NCI-H510A (cell line): ENCODE results near the gene TCERG1.

Experiments used
- DNase-seq: peaks from one replicate; lab custom pipeline; 2025; lab: John Stamatoyannopoulos, UW

Gene TCERG1

DNA sequence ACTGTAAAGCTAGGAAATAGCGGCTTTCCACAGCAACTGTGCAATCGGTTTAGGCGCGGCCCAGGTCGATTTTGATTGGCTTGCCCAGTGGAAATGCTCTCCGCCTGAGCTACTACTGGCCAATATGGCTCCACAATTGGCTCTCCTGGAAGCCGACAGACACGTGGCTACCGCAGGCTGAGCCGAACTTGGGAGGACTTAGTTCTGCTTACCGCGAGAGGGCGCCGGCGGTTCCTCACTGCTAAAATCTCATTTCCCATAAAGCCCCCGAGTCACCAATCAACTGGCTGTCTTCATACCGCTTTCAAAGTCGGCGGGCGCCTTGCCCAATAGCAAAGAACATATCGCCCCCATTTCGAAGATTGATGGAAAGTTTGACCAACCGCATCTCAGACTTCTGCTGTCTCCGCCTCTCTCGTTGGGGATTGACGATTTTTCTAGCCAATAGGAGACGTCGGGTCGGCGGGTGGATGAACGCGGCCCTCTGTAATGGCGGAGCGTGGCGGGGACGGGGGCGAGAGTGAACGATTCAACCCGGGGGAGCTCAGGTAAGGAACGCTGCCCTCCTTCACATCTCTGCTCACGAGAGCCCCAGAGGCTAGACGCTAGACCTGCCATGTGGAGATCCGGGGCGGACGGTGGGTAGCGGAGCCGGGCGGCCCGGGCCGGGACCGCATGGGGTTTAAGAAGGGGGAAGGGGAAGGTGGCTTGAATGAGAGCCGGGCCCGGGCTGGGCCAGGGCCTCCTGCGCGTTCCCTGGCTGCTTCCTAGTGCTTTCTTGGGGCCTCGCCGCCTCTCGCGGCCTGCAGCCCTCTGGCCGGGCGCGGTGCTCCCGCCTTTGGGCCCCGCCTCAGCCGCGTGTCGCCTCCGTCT, at the start of gene TCERG1:
Gene TCERG1, plus strand, starts transcription at position 473 of the 873 bp plus-strand sequence. Its CDS starts 17 bp downstream, at position 490.
- peak; percentile 94 for DNase-seq

DNA sequence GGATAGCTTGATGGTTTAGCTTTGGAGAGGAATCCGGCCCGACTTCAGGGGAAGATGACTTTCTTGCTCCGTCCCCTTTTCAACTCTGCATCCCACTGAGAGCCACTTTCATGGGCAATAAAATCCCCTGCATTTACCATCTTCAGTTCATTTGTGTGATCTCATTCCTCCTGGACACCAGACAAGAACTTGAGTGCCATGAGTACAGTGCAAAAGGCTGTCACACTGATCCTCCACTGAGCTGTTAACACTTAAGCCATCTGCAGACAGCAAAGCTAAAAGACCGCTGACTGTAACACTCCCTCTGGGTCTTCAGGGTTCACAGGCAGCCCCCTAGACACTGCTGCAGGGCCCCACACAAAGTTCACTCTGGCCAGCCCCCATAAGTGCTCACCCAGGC, 48.3 kb upstream of the TCERG1 start:
- no peak for DNase-seq

DNA sequence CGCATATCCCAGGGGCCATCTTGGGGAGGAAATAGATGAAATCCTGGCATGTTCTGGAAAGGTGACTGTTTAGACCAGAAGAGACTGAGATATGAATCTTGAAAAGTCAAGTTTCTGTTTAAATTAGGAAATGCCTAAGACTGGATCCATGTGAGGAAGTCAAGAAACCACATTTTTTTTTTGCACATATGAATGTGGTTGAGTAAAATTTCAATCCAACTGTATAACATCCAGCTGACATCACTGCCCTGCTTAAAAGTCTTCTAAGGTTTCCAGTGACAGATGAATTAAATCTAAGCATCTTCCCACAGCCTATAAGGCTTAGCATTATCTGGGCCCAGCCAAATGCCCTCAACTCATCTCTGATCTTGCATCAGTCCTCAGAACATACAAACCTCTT, 47.7 kb upstream of the TCERG1 start:
- DNase-seq: no peak

DNA sequence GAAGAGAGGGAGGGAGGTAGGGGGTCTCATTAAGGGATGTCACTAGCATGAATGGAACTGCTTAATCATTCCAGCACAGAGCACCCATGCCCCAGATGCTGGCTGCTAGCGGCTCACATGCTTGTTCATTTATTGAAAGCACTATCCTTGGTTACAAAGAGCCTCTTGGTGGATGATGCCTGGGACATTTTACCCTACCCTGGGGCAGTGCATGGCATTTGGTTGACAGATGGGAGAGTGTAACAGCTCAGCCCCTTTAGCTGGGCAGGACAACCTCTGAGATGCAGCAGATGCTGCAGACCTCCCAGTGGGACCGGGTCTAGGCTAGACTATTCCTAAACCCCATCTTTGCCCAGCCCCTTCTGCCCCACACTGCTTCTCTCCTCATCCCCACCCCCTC, 46.9 kb upstream of the TCERG1 start:
- no peak for DNase-seq

DNA sequence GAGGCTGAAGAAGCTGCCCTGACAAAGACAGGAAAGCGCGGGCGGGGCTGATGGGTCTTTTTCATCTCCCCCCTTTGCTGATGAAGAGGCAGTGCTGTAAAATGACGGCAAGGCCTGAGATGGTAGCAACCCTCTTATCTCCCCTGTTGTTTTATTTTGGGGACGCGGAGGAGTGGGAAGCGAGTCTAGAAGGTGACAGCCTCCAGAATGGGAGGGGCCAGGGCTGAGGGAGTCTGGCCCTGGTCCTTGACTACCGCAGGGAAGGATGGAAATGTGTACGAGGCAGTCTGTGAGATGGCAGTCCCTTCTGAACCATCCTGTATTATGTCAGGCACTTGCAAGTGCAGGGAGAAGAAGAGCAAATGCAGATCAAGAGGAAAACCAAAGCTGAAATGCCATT, 46.1 kb upstream of the TCERG1 start:
- no peak for DNase-seq

DNA sequence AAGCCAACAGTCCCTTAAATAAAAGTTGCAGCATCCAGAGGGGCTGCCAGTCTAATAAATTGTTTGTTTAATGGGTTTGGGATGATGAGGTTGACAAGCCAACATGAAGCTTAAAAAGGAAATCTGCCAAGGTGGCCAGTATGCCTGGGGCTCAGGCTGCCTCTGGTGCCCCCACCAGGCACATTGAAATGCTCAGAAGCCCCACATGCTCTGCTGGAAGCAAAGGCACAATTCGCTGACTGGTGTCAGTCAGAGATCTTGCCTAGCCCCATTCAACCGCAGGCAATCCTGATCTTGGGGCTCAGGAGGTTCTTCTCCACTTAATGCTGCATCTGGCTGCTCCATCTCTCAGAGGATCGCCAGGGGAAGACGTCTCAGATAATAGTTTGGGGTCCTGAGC, 44.2 kb upstream of the TCERG1 start:
- no peak for DNase-seq

DNA sequence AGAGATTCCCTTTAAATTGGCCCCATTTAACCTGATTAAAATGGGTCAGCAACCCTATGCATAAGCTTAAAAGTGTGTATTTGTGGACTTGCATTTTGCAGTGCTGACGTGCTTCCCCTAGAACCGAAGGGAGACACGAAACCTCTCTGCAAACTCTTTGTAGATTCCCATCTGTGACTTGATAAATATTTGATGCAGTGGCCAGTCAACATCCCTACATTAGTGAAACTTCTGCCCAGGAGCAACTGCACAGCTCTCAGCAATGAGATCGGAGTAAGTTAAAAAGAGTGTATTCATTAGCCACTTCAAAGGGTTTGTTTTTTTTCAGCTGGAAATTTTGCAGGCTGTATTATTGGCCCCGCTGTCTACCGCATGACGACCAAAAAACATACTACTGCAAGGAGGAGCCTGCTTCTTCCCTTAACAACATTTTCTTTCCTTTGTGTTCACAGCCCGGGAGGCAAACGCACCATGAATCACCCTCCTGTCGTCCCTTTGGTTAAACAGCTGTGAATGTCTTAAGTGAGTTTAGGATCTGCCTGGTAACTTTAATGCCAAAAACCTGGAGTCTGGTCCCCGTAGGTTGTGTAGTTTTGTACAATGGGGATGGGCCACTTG, 38.0 kb upstream of the TCERG1 start:
- DNase-seq: no peak

DNA sequence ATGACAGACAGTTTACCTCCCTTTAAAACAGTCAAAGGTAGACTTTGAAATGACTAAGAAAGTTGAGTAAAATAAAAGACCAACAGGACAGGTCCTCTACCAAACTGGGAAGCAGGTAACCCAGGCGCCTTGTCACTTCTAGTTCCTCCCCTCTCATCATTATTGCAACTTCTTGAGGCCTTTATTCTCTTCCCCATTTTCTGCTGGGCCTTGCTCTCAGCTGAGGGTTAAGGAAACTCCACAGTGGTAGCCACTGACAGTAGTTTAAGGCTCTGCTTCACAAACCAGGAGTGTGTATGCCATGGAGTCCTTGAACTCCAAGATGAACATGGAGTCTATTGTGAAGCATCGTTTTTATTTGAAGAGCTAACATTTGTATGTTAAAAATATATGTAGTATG, 36.9 kb upstream of the TCERG1 start:
- no peak for DNase-seq

DNA sequence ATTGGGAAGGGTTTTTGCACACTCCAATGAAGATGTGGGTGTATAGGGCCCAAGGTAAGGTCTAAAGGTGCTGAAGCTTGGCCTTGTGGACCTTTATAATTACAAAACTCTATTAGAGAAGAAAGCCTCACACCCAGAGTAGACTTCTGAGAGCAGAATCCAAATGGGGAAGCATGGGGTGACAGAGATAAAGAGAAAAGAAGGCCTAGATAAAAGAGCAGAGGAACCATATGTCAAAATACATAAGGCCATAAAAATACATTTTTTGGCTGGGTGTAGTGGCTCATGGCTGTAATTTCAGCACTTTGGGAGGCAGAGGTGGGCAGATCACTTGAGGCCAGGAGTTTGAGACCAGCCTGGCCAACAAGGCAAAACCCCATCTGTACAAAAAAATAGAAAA, 27.4 kb upstream of the TCERG1 start:
- no peak for DNase-seq

DNA sequence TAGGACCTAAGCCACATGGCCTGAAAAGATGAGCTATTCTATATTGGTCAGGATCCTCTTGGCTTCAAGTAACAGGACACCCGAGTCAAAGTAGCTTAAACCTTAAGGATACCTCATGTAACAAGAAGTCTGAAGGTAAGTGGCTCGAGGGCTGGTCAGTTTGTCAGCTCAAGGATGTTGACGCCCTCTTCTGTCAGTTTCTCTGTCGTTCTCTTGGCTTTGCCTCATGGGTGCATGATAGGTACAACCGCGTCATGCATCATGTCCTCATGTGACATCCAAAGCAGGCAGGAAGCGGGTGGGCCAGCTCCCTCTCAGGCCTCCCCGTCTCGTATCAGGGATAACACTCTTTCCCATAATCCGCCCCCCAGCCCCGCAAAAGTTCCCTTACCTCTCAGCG, 22.1 kb upstream of the TCERG1 start:
- no peak for DNase-seq

DNA sequence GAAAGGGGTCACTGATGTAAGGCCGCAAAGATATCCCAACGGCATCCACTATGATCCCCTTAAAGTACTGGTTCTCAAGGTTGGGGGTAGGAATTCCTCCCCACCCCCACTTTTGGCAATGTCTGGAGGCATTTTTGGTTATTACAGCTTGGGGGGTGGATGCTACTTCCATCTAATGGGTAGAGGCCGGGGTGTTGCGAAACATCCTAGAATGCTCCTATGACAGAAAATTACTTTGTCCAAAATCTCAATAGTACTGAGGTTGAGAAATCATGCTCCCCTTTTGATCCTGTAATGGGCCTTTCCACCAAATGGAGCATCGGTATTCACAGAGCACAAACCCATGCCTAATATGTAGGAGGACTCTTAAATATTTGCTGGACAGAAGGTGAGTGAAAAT, 20.8 kb upstream of the TCERG1 start:
- DNase-seq: no peak

DNA sequence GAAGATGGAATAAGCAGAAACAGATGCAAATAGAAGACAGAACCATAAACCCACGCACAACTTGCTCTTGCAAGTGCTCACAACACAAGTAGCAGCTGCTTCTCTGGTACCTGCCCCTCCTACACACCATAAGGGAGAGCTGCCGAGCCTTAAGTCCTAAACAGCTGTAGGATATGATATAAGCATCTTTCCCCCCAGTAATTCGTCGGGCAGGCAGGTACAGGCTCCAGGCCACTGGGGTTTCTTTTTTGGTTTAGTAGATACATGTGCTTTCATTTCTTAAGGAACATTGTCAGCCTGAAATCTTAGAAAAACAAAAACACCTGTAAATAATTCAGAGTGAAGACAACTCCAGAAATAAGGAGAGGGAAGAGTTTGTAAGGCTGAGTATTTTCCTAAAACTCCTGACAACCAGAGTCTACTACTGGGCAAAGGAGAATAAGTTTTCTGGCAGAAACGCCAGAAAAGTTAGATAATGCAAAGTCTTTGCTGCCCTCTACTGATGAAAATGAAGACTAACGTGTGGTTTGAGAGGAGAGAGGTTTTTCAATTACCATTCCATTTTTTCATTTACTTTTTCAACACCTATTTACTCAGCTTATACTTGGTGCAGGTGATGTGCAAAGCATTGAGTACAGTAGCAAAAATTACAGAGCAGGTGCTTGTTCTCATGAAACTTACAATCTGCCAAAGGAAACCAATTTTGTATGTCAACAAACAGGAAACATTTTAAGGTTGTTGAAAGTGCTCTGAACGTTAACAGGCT, 20.1 kb upstream of the TCERG1 start:
- DNase-seq: no peak

DNA sequence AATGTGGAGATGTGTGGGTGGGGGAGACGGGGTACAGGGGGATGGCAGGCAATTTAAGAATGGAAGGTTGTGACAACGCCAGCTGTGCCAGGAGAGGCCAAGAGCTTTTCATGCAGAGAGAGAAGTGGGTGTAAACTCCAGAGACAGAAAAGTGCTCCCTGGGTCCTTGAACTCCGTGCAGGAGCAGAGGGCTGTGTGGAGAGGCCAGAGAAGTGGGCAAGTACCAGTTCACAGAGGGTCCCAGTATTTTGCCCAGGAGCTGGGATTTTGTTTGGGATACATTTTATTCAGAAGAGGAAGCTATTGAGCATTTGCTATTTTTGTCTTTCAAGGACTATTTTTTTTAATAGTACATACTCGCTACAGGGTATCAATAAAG, 19.5 kb upstream of the TCERG1 start:
- no peak for DNase-seq

DNA sequence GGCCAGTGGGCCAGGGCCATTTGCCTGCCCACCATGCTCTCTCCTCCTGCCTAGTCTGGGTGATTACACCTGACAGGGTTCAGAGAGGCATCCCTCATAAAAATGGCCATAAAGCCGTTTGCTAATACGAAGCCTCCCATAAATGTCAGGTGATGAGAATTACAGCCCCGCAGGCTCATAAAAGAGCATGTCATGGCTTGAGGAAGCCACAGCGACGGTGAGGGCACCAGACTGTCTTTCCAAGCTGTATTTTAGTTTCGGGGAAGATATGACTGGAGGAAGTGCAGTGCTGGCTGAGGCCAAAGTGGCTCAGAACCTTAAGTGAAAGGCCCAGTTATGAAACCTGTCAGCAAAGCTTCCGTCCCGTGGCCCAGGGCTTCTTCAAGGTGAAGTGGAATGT, 18.5 kb upstream of the TCERG1 start:
- DNase-seq: no peak

DNA sequence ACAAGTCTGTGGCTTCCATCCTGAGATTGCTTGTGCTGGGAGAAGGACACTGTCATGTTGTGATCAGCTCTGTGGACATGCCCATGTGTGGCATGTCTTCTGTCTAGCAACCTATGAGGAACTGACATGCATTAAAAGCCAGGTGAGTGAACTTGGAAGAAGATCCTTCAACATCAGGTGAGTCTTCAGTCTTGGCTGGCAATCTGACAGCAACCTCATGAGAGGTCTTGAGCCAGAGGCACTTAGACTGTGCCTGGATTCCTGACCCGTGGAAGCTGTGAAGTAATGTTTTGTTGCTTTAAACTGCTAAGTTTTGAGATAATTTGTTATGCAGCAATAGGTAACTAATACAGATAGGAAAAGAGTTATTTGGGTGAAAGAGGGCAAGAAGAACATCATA, 6.8 kb upstream of the TCERG1 start:
- no peak for DNase-seq

DNA sequence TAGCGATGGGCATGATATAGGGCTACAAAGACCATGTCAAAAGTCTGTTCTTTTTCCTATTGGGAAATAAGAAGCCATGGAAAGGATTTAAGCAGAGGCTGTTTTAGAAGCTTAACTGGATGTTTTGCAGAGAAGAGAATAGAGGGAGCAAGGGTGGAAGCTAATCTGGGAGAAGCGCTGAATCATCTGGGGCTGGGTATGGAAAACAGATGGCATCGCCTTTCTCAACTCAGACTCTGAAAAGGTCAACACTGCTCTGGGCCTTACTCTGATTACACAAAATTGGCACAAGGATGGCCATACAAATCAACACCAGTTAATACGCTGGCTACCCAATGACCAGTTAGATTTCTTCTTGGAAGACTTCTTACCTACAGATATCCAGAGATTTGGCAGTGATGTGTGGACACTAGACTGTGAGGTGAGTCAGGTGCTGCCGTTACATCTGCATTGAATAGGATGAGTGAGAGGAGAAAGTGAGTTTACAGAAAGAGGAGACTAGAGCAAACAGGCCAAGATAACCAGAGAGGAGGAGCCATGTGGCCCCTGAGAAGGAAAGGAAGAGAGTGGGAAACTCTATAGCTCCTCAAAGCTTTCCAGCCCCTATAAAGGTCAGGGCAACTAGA, 6.2 kb upstream of the TCERG1 start:
- no peak for DNase-seq

DNA sequence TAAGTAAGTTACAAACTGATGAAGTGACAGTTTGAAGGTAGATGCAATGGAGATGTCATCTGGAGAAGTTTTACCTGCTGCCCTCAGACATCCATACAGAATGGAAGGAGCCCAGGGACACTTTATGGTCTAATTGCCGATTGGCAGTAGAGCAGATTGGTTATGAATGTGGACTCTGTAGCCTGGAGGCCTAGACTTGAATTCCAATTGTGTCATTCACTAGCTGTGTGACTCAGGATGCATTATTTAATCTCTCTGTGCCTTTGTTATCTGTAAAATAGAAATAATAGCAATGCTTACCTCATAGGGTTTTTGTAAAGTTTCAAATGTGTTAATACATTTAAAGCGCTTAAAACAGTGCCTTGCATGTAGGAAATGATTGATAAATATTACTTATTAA, 5.2 kb upstream of the TCERG1 start:
- no peak for DNase-seq

DNA sequence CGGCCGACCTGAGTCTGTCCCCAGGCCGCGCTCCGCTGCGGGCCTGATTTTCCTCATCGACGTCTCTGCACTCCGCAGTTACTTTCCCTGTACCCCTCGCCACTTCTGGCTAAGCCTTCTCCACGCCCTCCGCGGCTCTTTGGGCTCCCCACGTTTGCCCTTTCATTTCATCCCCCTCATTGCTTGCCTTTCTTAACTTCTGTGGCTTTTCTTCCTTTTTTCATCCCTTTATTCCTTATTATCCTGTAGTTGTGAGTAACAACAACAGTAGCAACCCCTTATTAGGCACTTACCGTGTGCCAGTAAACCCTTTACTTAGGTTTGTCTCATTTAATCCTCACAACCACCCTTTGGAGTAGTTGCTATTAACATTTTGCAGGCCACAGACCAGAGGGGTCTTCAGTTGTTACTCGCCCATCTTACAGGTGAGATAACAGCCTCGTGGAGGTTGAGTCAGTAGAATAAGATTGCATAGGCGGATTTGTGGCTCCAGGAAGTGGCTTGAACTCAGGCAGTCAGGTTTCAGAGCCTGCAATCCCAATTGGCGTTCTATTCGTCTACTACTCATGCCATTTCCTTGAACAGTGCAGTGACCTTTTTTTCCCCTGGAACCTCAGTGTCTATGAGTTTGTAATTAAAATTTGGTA, 724 bp downstream of the TCERG1 start:
- DNase-seq: no peak

DNA sequence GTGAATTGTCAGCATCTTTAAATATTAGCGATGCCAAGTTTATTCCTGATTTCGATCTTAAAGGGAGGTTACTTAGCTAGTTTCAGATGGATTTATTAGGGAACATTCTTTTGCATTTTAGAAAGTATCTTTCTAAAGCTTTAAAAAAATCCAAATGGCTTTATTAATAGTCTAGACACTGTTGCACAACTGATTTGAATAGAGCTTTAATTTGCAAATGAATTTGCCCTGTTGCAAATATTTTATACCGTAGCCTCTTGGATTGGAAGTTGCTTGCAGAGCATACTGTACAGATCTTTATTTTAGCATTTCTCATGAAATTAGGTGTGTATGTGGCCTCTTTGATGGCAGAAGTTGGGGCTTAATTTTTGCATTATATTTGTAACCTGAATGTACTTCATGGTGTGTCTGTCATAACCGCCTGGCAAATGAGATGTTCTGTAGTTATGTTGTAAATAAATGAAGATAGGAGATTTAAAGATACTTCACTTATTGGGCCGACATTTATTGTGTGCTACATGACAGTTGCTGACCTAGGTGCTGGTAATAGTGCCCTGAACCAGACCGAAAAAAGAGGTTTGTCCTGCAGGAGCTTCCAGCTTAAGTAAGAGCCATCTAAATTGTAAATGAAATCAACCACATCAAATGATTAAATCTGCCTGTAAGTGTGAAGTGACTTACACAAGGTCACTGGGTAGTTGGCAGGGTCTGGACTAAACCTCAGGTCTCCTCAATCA, 1.8 kb downstream of the TCERG1 start:
- no peak for DNase-seq

DNA sequence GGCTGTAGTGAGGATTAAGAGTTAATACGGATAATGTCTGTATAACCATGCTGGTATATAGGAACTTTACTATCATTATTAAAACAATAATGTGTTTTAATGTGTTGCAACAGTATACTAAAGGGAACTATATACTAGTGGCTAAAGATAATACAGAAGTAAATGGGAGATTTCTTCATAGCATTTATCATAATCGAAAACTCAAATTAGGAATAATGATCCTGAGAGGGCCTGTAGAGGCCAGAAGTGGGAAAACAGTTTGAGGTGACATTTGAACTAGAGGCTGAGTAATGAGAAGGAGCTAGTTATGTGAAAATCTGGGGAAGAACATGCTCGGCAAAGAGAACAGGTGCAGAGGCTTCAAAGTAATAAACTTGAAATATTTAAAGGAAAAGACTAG, 2.9 kb downstream of the TCERG1 start:
- DNase-seq: no peak

DNA sequence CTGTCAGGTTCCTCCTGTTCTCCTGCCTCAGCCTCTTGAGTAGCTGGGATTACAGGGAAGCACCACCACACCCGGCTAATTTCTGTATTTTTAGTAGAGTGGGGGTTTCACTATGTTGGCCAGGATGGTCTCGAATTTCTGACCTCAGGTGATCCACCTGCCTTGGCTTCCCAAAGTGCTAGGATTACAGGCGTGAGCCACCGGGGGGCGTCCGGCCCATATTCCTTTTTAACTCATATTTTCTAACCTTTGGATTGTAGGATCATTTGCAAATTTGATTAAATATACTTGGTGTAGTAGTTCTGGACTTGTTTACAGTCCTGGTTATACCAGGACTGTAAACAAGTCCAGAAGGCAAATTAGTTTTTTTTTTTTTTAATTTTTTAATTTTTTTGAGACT, 4.3 kb downstream of the TCERG1 start:
- DNase-seq: no peak
